Measurements from ENCODE around the gene DDX1.

DDX1 gene

GRCh38 chr2:15646661-15647060 lies 55.0 kb downstream of the DDX1 start:
- DNase-seq (ENCODE audit: low read depth): no peak

- no peak for DNase-seq (ENCODE audit: low read depth)
Observed at GRCh38 chr2:15647622-15648590, 56.2 kb downstream of the DDX1 start.

GRCh38 chr2:15648593-15649525 lies 57.2 kb downstream of the DDX1 start:
- DNase-seq (ENCODE audit: low read depth): no peak

DNA sequence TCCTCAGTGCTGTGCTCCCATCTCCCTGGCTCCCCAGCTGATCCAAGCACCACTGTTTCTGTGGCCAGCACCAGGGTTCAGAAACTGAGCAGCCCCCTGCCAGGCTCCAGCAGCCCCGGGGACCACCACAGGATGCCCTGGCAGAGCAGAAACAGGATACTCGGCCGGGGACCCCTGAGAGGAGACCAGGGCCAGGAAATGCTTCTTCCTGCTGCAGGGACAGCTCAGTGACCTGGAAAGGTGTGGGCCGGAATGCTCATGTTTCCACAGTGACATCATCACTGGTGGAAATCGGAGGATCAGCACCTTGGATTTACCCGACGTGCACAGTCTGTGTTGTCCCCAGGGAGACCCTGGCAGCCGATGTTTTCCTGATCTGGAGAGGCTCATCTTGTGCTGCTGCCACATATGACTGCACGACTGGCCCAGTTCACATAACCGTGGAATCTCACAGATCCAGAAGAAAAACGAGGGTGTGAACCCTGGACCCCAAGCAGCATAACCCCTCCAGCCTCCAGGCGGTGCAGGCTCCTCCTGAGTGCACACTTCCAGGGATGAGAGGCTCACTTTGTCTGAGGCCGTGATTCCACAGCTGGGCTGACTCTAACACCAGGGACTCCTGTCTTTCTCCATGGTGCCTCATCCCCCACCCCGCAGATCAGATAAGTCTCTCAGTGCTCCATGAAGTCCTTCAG lies 58.0 kb downstream of the DDX1 start:
- DNase-seq (ENCODE audit: low read depth): no peak

GRCh38 chr2:15650616-15651366 lies 59.1 kb downstream of the DDX1 start:
- DNase-seq (ENCODE audit: low read depth): no peak

GRCh38 chr2:15651367-15651727 lies 59.7 kb downstream of the DDX1 start:
- no peak for DNase-seq (ENCODE audit: low read depth)

DNA sequence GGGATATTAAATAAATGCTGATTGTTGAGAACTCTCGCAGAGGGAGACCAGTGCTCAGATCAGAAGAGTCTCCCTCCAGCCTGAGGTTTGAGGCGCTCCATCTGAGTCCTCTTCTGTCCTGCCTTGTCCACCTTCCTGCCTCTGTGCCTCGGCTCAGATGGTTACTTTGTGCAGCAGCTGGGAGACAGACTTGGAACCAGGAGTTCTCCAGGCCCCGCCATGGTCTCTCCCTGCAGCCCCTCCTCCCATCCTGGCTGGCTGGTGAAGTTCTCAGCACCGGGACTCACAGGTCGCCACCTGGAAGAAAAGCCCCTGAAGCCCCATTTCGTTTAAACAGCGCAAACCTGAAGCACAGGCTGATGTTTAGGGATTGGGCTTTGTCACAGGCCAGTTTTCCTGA lies 60.6 kb downstream of the DDX1 start:
- DNase-seq (ENCODE audit: low read depth): no peak

DNA sequence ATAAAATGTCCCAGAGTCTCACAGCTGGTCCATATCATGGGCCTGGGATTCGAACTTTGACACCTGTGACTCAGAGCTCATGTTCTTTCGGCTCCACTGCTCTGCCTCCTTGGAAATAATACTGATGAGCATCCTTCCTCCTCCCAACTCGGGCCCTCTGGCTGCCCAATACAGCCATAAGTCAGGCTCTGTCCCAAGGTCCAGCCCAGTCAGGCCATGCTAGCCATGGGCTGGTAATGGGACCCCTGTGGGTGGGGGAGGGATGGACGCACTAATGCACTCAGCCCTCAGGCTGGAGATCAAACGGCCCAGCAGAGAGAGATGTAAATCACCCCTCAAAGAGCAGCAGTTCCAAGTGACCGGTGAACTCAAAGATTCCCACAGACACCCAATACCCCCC lies 61.1 kb downstream of the DDX1 start:
- no peak for DNase-seq (ENCODE audit: low read depth)

DNA sequence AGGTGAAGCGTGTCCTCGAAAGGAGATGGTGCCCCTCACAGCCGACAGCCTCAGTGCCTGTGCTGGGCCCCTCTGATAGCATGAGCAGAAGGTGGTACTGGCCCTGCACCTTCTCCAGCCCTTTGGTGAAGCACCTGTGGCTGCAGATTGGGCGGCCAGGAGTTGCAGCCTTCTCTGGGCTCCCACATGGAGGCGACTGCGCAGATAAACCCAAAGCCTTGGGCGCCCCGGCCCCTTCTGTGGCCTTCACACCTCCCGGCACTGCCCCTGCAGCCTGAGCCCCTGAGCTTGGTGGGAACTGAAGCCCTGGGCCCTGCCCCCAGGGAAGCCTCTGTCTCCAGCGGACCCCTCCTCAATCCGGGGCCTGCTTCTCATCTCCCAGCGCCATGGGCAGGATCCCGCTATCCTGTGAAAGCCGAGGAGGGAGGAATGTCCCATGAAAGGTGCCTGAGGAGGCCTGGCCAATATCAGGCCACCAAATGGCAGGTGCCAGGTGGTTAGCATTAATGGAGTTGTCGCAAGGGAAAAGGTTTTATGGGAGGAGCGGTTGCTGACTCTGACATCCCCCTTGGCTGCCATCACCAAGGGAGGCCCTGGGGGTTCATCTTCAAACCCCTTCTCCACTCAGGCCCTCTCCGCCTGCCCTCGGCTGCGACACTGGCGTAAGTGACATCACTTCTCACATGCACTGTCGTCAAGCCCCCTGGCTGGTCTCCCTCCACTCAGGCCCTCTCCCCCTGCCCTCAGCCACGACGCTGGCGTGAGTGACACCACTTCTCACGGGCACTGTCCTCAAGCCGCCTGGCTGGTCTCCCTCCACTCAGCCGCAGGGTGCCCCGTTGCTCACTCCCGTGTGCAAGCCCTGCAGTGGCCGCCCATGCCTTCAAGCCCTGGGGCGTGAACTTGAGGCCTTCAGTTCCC lies 62.4 kb downstream of the DDX1 start:
- no peak for DNase-seq (ENCODE audit: low read depth)

DNA sequence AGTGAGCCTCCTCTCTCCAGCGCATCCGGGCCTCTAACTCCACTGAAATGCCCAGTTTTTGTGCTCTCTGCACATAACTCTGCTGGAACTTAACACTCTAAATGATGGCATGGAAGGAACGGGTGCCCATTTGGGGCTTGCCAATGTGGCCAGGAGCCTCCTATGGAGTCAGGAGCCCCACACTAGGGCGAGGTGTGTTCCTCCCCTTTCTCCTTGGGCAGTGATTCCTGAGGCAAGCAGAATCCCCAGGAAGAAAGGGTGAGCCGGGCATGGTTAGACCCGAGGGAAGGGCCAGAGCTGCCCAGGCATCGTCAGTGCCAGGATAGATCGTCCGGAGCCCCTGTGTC lies 63.0 kb downstream of the DDX1 start:
- DNase-seq (ENCODE audit: low read depth): no peak

GRCh38 chr2:15655123-15655887 lies 63.6 kb downstream of the DDX1 start:
- no peak for DNase-seq (ENCODE audit: low read depth)

DNA sequence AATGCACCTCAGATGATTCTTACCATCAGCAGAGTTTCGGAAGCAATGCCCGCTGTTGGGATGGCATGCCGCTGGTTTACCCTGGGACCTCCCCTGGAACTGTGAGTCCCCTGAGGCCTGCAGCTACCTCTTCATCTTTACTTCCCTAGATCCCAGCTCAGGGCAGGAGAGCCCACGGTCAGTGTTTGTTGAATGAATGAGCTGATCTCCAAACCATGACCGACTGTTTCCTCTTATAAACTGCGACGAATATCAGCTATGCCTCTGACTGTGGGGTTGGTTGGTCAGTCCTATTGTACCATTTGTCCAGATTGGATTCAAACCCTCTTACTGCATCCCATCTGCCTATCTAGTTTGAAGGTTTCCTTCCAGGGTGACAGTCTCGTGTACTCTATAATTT lies 64.4 kb downstream of the DDX1 start:
- DNase-seq (ENCODE audit: low read depth): no peak

GRCh38 chr2:15657759-15658158 lies 66.1 kb downstream of the DDX1 start:
- no peak for DNase-seq (ENCODE audit: low read depth)

DNA sequence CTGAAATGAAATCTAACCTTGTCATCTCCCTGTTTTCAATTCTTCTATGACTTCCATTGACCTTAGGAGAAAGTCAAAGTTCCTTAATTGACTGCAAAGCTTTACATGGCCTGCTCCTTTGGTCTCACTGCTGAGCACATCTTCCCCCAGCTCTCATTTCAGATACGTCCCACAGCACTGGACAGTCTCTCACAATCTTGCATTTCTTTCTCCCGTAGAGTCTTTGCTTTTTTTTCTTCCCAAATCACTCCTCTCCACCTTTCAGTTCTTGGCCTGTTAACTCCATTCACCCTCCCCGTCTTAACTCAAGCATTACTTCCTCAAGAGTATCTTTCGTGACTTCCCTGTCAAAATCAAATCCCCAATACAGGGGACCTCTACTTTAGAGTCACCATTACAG lies 67.2 kb downstream of the DDX1 start:
- DNase-seq (ENCODE audit: low read depth): no peak

- DNase-seq (ENCODE audit: low read depth): peak; percentile 9
Observed at GRCh38 chr2:15660491-15661294, 69.0 kb downstream of the DDX1 start.

DNA sequence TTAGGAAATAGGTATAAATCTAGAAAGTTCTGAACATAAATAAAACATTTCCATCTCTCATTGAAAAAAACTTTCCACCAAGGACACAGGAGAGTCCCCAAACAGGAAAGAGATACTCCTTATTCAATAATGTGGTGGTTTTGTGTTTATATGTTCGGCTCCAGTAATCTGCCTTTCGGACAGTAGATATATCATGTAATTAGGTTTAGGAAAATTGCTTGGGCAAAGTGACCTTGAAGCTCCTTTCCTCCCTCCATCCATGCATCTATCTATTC lies 69.6 kb downstream of the DDX1 start:
- no peak for DNase-seq (ENCODE audit: low read depth)

DNA sequence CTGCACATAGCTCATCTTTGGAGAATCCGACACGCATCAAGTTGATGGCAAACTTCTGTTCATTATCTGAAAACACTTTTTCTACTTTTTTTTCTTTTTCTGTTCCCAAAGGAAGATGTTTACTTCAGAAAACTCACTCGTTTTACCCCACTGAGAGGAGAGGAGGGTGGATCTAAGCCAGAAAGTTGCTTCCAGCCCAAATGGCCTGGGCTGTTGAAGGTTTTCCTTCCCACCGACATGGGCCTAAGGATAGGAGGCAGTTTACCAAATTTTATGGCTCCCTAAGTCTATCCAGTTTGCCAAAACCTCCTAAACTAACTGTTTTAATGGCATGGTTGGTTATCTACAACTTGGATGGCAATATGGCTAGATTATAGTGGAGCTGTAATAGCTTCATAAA lies 70.4 kb downstream of the DDX1 start:
- no peak for DNase-seq (ENCODE audit: low read depth)

DNA sequence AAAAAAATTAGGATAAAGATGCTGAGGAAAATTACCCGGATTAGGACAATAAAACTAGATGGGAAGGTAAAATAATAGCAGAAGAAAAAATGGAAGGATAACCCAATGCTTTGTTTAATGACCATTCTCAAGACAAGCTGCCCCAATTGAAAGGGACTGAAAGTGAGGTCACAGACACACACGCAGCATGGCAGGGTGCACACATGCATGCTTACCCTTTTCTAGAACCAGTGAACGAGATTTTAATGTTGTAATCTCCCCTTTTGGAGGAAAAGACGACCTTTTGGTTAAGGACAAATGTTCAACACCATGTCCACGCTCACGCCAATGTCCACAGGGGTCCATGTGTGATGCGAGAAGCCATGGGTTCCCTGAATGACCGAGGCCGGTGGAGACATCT lies 70.9 kb downstream of the DDX1 start:
- no peak for DNase-seq (ENCODE audit: low read depth)

GRCh38 chr2:15663802-15664201 lies 72.1 kb downstream of the DDX1 start:
- no peak for DNase-seq (ENCODE audit: low read depth)
